GM12873 (cell line): ENCODE data around the gene ANKRD53.

Source experiments
- TF ChIP-seq, protein P1 (sequence below): IDR thresholded peaks from 2 replicates; pipeline ENCODE4 v1.5.1; 2012; ENCODE audit warnings: low read depth, mild to moderate bottlenecking, moderate library complexity, low read length, control low read depth; ENCODE audit not compliant: insufficient read depth; ENCODE audit errors: missing control alignments

Gene ANKRD53, protein sequence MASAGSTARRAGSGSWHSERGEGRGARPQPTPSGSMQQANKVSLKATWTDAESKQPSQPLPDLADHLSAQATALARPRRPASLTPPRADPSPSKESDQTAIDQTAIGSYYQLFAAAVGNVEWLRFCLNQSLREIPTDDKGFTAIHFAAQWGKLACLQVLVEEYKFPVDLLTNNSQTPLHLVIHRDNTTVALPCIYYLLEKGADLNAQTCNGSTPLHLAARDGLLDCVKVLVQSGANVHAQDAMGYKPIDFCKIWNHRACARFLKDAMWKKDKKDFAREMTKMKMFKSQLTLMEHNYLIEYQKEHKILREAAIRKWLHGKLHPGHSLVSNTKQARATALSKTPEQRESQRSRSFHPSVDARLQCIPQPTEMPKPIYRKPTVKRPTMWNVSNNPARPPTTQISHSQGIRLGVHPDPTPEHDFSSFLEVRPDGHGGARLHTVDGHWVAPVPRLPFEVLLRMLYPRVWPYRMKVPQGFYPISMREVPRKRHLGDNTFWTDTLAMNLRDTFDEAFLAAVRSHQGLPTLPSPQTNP

DNA sequence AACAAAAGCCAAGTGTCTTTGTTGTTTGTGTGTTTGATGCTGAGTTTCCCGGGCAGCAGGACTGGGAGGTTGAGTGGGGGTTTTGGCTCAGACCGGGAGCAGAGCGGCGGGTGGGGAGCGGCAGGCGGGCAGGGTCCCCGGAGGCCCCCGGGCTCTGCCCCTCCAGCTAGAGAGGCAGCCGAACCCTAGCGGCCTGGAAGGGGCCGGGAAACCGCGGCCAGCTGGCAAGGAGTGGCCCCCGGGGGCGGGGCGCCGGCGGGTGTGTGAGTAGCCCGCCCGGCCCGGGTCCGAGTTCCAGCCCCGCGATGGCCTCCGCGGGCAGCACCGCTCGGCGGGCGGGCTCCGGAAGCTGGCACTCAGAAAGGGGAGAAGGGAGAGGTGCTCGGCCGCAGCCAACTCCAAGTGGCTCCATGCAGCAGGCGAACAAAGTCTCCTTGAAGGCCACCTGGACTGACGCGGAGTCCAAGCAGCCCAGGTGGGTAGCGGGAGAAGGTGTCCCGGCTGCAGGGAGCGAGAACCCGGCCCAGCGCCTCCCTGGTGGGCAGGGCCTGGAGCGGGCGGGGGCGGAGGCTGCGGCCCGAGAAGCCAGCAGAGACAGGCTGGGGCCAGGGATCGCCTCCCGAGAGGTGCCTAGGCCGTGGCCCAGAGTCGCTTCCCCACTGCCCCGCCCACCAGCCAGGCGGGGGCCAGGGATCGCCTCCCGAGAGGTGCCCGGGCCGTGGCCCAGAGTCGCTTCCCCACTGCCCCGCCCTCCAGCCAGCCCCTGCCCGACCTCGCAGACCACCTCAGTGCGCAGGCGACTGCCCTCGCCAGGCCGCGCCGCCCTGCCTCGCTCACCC, at the start of gene ANKRD53:
TSS of gene ANKRD53 (plus strand) at position 290 of the 839 bp plus-strand sequence. CDS start at position 306, 16 bp downstream.
- TF ChIP-seq, protein P1, sequence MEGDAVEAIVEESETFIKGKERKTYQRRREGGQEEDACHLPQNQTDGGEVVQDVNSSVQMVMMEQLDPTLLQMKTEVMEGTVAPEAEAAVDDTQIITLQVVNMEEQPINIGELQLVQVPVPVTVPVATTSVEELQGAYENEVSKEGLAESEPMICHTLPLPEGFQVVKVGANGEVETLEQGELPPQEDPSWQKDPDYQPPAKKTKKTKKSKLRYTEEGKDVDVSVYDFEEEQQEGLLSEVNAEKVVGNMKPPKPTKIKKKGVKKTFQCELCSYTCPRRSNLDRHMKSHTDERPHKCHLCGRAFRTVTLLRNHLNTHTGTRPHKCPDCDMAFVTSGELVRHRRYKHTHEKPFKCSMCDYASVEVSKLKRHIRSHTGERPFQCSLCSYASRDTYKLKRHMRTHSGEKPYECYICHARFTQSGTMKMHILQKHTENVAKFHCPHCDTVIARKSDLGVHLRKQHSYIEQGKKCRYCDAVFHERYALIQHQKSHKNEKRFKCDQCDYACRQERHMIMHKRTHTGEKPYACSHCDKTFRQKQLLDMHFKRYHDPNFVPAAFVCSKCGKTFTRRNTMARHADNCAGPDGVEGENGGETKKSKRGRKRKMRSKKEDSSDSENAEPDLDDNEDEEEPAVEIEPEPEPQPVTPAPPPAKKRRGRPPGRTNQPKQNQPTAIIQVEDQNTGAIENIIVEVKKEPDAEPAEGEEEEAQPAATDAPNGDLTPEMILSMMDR = no peak

DNA sequence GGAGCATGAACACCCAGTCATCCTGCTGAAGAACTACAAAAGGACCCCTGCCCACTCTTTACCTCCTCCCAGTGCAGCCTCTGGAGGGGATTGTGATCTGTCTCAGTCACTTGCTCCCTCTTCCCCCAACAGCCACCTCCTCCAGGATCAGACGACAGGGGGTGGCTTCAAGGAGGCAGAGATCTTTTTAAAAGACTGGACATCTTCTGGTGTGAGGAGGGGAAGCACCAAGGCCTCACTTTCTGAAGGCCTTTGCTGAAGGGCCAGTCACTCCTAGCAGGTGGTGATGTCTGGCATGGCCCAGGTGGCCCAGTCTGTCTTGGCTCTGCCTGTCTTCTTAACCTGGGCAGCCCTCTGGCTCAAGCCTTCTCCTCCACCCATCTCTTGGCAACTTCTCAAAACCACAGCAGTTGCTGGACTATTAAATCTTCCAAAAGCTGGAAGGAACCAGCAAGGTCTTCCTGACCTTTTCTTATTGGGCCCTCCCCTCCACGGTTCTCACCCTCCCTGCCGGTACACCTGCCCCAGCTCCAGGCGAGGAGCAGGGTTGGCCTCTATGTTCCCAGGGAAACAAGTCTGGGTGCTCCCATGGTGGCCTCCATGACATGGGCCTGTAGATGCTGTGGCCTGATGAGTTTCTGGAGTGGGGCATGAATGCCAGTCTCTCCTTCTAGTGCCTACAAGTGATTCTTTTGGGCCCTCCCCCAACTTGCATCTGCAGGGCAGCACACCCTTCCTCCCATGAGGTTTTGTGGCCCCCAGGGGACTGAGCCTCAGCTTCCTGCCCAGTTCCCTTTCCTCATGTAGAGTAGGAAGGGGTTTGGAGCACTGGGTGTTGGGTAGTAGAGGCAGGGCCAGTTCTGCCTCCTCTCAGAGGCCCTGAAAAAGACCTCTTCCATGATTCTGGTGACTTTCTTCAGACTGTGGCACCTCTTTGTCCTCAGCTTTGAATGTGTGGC, 47.8 kb upstream of the ANKRD53 start:
- TF ChIP-seq, protein P1 = no peak

DNA sequence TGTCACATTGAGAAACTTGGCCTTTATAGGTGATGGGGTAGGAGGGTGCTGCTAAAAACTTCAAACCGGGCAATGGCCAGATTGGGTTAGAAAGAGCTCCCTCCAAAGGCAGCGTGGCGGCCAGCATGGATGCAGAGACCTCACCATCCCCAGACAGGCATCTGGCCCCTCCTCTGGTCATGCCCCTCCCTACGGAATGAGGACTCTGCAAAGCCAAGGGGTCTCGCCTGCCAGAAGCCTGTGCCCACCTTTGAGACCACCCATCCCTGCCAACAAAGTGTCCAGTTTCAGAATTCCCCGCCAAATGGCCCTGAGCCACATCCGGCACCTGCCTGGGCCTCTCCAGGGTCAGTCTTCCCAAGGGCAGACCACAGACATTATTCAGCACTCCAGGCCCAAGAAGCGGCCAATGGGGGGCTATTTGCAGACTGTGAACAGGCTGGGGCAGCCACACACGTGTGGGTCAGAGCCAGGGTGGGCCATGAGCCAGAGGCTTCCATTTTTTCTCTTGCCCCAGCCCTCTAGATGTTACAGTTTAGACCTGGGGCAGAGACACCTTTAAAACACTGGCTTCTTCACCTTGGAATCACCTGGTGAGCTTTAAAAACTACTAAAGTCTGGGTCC, 46.9 kb upstream of the ANKRD53 start:
- TF ChIP-seq, protein P1 = no peak

GRCh38 chr2:70932631-70933230, 45.7 kb upstream of the ANKRD53 start:
- TF ChIP-seq, protein P1 = no peak

GRCh38 chr2:70934981-70935380, 43.4 kb upstream of the ANKRD53 start:
- TF ChIP-seq, protein P1 = no peak

DNA sequence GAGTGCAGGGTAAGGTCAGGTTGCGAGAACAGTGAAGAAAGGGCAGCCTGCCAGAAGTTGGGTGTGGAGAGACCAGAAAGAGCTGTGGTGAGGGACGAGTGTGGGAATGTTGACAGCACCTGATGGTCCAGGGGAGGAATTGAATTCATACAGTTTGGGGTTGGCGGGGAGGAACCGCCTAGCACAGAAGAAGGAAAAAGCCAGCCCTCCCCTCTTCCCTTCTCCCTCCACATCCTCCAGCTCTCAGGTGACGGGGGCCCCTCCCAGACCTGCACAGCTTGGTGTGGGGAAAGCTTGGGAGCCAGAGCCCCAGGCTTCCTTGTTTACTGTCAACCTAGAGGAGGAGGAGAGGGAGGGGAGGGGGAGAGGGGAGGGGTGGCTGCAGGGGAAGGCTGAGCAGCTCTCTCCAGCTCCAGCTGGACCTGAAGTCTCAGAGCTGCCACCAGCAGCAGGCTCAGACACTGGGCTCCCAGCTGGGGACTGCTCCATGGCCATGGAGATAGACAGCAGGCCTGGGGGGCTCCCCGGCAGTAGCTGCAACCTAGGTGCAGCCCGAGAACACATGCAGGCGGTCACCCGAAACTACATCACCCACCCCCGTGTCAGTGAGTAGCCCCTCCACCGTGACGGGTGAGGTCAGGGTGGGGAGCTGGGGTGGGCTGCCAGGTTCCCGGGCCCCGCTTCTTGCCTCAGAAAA, 42.8 kb upstream of the ANKRD53 start, which contains the start of gene ATP6V1B1:
TSS of gene ATP6V1B1 (plus strand) at position 433 of the 697 bp plus-strand sequence. CDS start at position 488, 55 bp downstream.
- TF ChIP-seq, protein P1 = no peak
